GM12892 (cell line): ENCODE results near the gene SSC4D.

Experiments used
- POLR2A ChIP-seq: IDR thresholded peaks from 2 replicates; pipeline ENCODE4 v1.6.1; 2011; ENCODE audit warnings: low read depth, low read length, control low read depth
- POLR2AphosphoS5 ChIP-seq: IDR thresholded peaks from 2 replicates; pipeline ENCODE4 v1.6.1; 2011; ENCODE audit warnings: low read depth, low read length, control low read depth
- TAF1 ChIP-seq: IDR thresholded peaks from 2 replicates; pipeline ENCODE4 v1.6.1; 2011; ENCODE audit warnings: low read depth, mild to moderate bottlenecking, control low read depth, low read length, borderline replicate concordance

- TF ChIP-seq POLR2A = no peak
- TF ChIP-seq POLR2AphosphoS5 = no peak
- no peak for TF ChIP-seq TAF1
Measured at GRCh38 chr7:76428868-76429805, 19.6 kb upstream of the SSC4D start.
